ENCODE measurements around the gene DDX59.
"Not testable (repeated sequence)": the region's sequence is repeated elsewhere in the genome, so short reads cannot be mapped to it uniquely, and the experiment has no call there.

Gene DDX59

DNA sequence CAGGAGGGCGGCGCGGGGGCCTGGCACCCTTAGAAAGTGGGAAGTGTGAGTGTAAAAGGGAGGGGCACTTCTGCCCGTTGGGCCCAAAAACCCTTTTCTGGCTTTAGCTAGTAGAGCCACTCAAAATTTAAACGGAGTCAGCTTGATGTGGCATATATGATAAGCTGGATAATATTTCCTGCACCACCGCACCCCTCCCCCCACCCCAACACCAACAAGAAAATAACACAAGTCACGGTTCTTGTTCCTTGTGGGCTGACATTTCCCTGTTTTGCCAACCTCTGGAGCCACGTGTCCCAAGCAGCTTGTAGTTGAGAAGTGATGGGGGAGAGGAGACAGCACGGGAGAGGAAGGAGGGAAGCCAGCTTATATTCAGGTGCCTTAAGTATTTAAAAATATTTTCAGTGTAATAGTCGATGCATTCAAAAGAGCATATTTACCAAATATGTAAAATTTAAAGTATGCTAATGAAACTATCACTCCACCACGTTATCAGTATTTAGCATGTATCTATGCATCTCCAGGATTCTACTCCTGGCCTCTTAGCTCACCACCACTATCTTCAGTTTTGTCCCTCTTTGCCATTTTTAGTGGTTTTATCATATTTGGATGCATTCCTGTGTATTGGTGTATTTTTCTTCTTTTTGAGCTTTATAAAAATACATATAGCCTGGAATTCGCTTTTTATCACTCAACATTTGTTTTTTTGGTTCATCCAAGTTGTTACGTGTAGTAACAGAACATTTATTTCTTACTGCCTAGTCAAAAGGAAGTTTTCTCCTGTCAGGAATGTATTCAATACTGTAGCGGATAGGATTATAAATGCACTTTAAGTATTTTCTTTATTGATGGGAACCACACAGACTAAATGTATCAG lies 773 bp upstream of the DDX59 start:
- peak; percentile 46 to 57 for DNase-seq

GRCh38 chr1:200668514-200669313 lies 993 bp downstream of the DDX59 start:
- no peak for DNase-seq

- no peak for DNase-seq
These were observed 3.4 kb downstream of the DDX59 start for GRCh38 chr1:200666309-200666708.

DNA sequence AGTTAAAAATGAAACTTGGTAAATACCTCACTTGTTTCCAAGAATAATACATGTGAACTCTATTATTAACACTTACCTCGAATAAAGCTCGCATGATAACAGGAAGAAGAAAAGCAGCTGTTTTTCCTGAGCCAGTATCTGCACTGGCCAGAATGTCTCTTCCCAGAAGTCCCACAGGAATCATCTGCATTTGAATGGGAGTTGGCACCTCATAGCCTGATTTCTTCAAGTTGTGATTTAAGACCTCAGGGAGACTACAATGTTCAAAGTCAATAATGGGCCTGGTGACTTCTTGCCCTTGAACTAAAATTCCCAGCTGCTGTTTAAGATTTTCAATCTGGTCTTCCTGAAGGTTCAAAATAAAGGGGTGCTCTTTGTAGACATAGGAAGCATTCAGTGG lies 3.8 kb downstream of the DDX59 start:
- no peak for DNase-seq

GRCh38 chr1:200660719-200661118 lies 9.0 kb downstream of the DDX59 start:
- no peak for DNase-seq

- no peak for DNase-seq
These were observed 10.4 kb downstream of the DDX59 start for GRCh38 chr1:200659269-200659668.

GRCh38 chr1:200658037-200658818 lies 11.5 kb downstream of the DDX59 start:
- no peak for DNase-seq

DNA sequence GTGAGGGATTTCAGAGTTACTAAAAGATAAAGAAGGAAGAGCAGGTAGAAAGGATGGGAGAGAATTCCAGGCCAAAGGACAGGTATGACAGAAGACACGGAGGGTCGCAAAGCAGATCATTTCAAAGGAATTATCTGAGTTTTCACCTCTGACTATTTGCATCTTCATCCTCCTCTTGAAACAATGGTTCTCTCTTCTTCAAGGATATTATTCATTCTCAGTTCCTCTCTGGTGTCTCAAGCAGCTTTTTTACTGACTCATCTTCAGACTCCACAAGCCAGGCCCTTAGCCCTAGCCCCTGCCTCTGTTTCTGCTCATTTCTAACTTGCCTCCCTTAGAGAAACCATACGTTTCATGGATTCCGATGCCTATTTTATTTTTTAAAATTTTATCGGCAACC lies 15.0 kb downstream of the DDX59 start:
- no peak for DNase-seq

DNA sequence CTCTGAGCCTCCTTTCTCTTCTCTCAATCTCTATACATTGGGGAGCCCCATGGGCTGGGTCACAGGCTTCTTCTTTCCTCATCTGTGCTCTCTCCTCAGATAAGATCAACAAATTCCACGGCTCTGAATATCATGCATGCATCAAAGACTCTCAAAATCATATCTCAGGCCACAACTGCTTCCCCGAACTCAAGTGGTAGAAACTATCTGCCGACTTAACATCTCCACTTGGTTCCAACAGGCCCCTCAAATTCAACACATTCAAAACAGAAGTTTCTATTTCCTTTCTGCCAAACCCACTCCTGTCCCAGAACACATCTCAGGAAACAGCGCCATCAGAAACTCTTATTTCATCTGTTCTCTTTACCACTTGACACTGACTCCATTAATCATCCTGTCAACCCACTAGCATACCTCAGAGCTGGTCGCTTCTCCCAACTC lies 16.7 kb downstream of the DDX59 start:
- no peak for DNase-seq

GRCh38 chr1:200652378-200652777 lies 17.3 kb downstream of the DDX59 start:
- no peak for DNase-seq

DNA sequence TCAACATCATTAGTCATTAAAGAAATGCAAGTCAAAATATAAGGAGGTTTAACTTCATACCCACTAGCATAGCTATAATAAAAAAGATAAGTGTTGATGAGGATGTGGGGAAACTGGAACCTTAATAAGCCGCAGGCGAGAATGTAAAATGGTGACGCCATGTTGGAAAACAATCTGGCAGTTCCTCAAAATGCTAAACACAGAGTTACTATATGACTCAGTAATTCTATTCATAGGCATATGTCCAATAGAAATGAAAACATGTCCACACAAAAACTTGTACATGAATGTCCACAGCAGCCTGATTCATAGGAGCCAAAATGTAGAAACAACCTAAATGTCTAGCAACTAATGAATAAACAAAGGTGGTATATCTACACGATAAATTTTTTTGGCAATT lies 23.2 kb downstream of the DDX59 start:
- DNase-seq = no peak

- no peak for DNase-seq
These were observed 25.7 kb downstream of the DDX59 start for GRCh38 chr1:200644021-200644420.

DNA sequence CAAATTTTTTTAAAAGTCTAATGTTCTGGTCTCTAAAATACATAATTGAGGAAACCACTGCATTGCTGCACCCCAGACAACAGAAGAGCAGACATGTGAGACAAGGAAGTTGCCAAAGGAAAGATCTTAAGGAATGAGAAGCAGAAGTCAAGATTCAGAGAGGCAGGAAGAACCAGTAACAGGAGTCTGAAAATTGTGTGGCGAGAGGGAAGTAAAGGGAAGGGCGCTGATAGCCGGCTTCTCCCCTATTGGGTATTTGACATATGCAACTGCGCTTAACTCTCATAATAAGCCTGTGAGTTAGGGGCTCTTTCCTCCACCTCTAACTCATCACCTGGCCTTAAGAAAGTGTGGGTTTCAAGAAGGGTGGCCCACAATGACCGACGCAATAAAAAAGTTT lies 27.2 kb downstream of the DDX59 start:
- DNase-seq = no peak

DNA sequence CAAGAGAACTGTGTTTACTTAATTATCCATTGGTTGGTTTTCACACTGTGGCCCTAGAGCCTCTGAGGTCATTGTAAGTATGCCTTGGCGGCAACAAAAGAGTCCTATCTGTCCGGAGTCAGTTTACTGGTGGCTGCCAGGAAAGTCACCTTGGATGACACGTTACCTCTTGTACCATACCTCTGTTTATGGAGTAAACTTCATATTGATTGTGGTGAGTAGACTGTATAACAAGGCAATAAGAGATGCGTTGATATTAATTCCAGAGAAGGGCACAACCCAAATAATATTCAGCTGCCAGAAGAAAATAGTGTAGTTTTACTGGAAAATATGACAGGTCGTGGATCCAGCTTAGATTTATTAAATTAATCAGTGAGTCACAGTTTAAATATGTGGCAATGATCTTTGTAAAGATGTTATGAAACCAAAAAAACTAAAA lies 28.7 kb downstream of the DDX59 start:
- DNase-seq = no peak

DNA sequence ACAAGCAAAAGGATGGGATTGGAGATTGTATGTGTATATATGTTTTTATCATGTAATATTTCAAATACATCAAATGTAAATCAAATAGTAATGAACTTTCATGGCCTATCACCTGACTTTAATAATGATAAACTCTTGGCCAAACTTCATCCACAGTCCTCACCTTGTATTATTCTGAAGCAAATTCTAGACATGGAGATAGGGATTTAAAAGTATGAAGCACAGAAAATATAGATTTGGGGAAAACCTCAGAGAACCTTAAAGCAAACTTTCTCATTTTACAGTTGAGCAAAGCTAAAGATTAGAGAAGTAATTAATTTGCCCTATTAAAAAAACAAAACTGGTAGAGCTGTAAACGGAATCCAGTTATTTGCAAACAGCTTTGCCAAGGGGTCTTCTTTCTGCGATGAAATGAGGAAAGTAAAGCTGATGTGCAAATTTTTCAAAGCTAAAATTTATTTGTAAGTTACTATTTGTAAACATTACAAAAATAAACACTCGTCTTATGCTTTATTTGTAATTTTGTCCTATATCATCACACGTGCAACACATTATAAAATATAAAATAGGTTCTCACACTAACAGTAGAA lies 29.2 kb downstream of the DDX59 start:
- DNase-seq = no peak

DNA sequence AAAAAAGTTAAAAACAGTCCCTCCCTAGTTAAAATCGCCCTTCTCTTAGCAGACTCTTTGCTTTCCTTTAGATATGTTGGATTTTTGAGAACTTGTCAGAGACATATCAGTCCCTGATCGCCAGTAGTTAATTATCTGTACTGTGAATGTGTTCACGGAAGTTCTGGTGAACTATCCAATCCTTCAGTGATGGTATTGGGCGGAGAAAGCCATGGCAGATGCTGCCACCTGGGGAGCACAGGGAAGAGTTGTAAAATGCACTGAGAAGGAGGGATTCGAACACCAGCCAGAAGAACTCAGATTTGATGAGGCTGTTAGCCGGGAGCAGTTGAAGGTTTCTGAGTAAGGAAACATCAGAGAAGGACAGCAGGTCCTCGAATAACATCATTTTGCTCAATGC lies 31.6 kb downstream of the DDX59 start:
- no peak for DNase-seq

GRCh38 chr1:200636681-200637080 lies 33.0 kb downstream of the DDX59 start:
- DNase-seq = no peak

GRCh38 chr1:200634261-200635122 lies 35.2 kb downstream of the DDX59 start:
- DNase-seq = no peak

DNA sequence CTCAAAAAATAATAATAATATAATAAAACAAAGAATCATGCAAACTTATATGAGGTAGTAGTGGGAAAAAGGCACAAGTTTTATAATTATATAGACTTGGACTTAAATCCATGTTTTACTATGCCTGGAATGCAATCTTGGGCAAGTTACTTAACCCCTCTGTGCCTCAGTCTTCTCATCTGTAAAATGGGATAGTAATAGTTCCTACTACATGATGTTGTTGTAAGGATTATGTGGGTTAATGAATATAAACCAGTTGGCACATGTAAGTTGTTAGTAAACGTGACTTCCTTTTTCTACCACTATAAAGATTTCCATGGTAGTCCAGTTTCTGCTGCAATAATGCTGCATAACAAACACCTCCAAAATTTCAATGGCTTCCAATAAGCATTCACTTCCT lies 38.3 kb downstream of the DDX59 start:
- no peak for DNase-seq

DNA sequence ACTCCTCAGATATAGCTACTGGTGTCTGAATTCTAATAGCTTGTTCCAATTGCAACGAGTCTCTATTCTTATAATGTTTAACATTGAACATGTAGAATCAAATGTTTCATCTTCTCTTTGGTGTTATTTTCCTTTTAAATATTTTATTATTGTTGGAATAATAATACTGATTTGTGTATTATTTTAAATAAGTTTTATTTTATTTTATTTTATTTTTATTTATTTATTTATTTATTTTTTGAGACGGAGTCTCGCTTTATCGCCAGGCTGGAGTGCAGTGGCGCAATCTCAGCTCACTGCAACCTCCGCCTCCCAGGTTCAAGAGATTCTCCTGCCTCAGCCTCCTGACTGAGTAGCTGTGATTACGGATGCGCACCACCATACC lies 39.2 kb downstream of the DDX59 start:
- DNase-seq = not testable (repeated sequence)

GRCh38 chr1:200629876-200630514 lies 39.7 kb downstream of the DDX59 start:
- no peak for DNase-seq

Data from SHP77 (cell line).